Cardiac fibroblast (primary cell): ENCODE measurements around the gene ILRUN.
A peak's percentile ranks its signal among the peaks of the same experiment; 100 is the strongest.
"Not testable (repeated sequence)": the region's sequence is repeated elsewhere in the genome, so short reads cannot be mapped to it uniquely, and the experiment has no call there.

ENCODE experiments used
- DNase-seq, 2 donors: peaks; one replicate each; pipeline versions ENCODE4 v3.0.0 to v3.0.0-alpha.2; 2010; ENCODE audit warnings: low read depth in 2 of 2
- H3K4me3 ChIP-seq, 2 donors: replicated peaks in 1 of 2; 1 replicate in 1 of 2; 2 replicates in 1 of 2; pipeline ENCODE4 v1.5.1; 2011; ENCODE audit warnings: low read depth in 2 of 2, low read length in 2 of 2, mild to moderate bottlenecking in 2 of 2, moderate library complexity in 1 of 2
- TF ChIP-seq, protein P1 (sequence below): IDR thresholded peaks from one replicate; pipeline ENCODE4 v1.5.1; 2011; ENCODE audit warnings: low read depth, mild to moderate bottlenecking, low read length, inconsistent platforms

ILRUN gene

GRCh38 chr6:34684364-34684763 lies 12.2 kb downstream of the ILRUN start:
- no peak overlapping the region for H3K4me3 ChIP-seq
- no peak for DNase-seq
- TF ChIP-seq, protein P1, sequence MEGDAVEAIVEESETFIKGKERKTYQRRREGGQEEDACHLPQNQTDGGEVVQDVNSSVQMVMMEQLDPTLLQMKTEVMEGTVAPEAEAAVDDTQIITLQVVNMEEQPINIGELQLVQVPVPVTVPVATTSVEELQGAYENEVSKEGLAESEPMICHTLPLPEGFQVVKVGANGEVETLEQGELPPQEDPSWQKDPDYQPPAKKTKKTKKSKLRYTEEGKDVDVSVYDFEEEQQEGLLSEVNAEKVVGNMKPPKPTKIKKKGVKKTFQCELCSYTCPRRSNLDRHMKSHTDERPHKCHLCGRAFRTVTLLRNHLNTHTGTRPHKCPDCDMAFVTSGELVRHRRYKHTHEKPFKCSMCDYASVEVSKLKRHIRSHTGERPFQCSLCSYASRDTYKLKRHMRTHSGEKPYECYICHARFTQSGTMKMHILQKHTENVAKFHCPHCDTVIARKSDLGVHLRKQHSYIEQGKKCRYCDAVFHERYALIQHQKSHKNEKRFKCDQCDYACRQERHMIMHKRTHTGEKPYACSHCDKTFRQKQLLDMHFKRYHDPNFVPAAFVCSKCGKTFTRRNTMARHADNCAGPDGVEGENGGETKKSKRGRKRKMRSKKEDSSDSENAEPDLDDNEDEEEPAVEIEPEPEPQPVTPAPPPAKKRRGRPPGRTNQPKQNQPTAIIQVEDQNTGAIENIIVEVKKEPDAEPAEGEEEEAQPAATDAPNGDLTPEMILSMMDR = no peak

GRCh38 chr6:34680802-34681515 lies 15.6 kb downstream of the ILRUN start:
- TF ChIP-seq, protein P1 = no peak
- H3K4me3 ChIP-seq = no peak overlapping the region
- peak in 1 of 2 donors; percentile 48 for DNase-seq

DNA sequence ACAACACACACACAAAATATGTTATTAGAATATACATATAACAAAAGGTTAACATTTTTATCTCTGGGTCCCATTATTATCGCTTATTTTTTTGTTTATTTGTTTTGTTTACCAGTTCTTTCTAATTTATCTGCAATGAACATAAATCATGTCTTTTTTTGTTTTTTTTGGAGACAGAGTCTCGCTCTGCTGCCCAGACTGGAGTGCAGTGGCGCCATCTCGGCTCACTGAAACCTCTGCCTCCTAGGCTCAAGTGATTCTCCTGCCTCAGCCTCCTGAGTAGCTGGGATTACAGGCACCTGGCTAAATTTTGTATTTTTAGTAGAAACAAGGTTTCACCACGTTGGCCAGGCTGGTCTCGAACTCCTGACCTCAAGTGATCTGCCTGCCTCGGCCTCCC lies 16.3 kb downstream of the ILRUN start:
- not testable (repeated sequence) for DNase-seq, H3K4me3 ChIP-seq

DNA sequence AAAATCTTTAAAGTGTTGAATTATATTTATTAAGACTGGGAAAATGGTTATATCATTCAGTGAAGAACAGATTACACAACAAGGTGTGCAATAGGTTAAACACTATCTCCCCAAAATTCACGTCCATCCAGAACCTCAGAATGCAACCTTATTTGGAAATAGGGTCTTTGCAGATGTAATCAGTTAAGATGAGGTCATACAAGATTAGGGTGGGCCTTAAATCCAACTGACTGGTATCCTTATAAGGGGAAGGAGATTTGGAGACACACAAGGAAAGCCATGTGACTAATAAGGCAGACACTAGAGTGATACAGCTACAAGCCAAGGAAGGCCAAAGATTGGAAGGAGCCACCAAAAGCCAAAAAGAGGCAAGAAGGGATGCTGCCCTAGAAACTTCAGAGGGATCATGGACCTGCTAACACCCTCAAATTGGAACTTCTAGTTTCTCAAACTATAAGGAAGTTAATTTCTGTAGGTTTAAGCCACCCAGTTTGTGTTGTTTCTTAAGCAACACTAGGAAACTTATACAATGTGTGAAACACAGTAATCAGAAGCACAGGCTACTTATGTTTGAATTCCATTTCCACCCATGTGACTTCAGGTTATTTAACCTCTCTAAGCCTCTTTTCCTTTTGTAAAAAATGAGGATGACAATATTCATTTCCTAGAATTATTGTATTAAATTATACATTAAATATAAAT lies 16.9 kb downstream of the ILRUN start:
- TF ChIP-seq, protein P1 = no peak
- no peak overlapping the region for H3K4me3 ChIP-seq
- peak in 1 of 2 donors; percentile 26 for DNase-seq

DNA sequence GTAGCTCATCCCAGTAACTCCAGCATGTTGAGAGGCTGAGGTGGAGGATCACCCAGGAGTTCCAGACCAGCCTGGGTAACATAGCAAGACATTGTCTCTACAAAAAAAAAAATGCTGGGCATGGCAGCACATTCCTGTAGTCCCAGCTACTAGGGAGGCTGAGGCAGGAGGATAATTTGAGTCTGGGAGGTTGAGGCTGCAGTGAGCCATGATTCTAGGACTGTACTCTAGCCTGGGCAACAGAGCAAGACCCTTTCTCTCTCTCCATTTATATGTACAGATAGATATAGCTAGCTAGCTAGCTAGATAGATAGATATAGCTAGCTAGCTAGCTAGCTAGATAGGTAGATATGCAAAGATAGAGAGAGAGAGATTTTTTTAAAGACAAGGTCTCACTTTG lies 20.4 kb downstream of the ILRUN start:
- TF ChIP-seq, protein P1 = no peak
- no peak for DNase-seq
- H3K4me3 ChIP-seq = no peak overlapping the region

DNA sequence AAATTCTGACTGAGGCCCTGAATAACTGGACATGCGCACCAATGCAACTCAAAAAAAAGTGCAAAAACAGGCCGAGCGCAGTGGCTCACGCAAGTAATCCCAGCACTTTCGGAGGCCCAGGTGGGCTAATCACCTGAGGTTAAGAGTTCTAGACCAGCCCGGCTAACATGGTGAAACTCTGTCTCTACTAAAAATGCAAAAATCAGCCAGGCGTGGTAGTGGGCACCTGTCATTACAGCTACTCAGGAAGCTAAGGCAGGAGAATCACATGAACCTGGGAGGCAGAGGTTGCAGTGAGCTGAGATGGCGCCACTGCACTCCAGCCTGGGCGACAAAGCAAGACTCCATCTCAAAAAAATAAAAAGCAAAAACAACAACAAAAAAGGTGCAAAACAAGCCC lies 21.6 kb downstream of the ILRUN start:
- H3K4me3 ChIP-seq, DNase-seq: not testable (repeated sequence)

DNA sequence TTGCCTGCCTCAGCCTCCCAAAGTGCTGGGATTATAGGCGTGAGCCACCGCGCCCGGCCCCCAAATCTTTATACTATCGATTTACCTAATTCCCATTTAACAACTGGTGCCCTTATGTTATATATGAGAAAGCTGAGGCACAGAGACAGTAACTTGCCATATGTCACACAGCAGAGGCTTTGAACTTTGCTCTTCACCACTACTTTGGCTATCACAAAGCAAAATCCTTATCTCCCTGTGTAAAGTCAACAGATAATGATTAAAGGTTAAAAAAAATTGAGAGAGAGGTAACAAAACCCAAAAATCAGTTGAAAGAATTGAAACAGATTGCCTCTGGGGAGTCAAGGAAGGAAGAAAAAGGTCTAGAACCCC lies 22.3 kb downstream of the ILRUN start:
- TF ChIP-seq, protein P1 = no peak
- H3K4me3 ChIP-seq = no peak overlapping the region
- DNase-seq = no peak

- DNase-seq = no peak
- TF ChIP-seq, protein P1 = no peak
- H3K4me3 ChIP-seq = no peak overlapping the region
Measured at GRCh38 chr6:34673064-34673463, 23.5 kb downstream of the ILRUN start.
